Activated CD8-positive, alpha-beta memory T cell treated with anti-CD3 and anti-CD28 coated beads, Interleukin-2, amount 50 U/mL, for 1 hour (primary cell): Measurements from ENCODE around the gene ANO1.

ENCODE experiments used
- DNase-seq: peaks from one replicate; pipeline ENCODE4 v3.0.0-alpha.2; 2020; ENCODE audit errors: extremely low read depth

The ANO1 gene

GRCh38 chr11:70072861-70073755, 5.0 kb upstream of the ANO1 start:
- no peak for DNase-seq

- DNase-seq: no peak
Measured at GRCh38 chr11:70073871-70074371, 4.2 kb upstream of the ANO1 start.

- DNase-seq: no peak
Measured at GRCh38 chr11:70074746-70075145, 3.4 kb upstream of the ANO1 start.

- no peak for DNase-seq
Measured at GRCh38 chr11:70075836-70076235, 2.3 kb upstream of the ANO1 start.

GRCh38 chr11:70076461-70076931, 1.6 kb upstream of the ANO1 start:
- no peak for DNase-seq

GRCh38 chr11:70077411-70078094, 564 bp upstream of the ANO1 start:
- DNase-seq: no peak

GRCh38 chr11:70078781-70079616, 882 bp downstream of the ANO1 start:
- DNase-seq: no peak

GRCh38 chr11:70079691-70080090, 1.6 kb downstream of the ANO1 start:
- no peak for DNase-seq

- DNase-seq: no peak
Measured at GRCh38 chr11:70080763-70081162, 2.6 kb downstream of the ANO1 start.

- DNase-seq: no peak
Measured at GRCh38 chr11:70082829-70083228, 4.7 kb downstream of the ANO1 start.

GRCh38 chr11:70084046-70084984, 6.2 kb downstream of the ANO1 start:
- DNase-seq: no peak

GRCh38 chr11:70085815-70086769, 8.0 kb downstream of the ANO1 start:
- no peak for DNase-seq

GRCh38 chr11:70087446-70088167, 9.5 kb downstream of the ANO1 start:
- no peak for DNase-seq

GRCh38 chr11:70088735-70089250, 10.7 kb downstream of the ANO1 start:
- DNase-seq: no peak

- no peak for DNase-seq
Measured at GRCh38 chr11:70089631-70090030, 11.5 kb downstream of the ANO1 start.

- no peak for DNase-seq
Measured at GRCh38 chr11:70090961-70091381, 12.9 kb downstream of the ANO1 start.

- no peak for DNase-seq
Measured at GRCh38 chr11:70091638-70092037, 13.5 kb downstream of the ANO1 start.

GRCh38 chr11:70092959-70093715, 15.0 kb downstream of the ANO1 start:
- DNase-seq: no peak
